ENCODE measurements around the gene DRG1.
"Not testable (repeated sequence)": the region's sequence is repeated elsewhere in the genome, so short reads cannot be mapped to it uniquely, and the experiment has no call there.

DRG1 gene, protein sequence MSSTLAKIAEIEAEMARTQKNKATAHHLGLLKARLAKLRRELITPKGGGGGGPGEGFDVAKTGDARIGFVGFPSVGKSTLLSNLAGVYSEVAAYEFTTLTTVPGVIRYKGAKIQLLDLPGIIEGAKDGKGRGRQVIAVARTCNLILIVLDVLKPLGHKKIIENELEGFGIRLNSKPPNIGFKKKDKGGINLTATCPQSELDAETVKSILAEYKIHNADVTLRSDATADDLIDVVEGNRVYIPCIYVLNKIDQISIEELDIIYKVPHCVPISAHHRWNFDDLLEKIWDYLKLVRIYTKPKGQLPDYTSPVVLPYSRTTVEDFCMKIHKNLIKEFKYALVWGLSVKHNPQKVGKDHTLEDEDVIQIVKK

DNA sequence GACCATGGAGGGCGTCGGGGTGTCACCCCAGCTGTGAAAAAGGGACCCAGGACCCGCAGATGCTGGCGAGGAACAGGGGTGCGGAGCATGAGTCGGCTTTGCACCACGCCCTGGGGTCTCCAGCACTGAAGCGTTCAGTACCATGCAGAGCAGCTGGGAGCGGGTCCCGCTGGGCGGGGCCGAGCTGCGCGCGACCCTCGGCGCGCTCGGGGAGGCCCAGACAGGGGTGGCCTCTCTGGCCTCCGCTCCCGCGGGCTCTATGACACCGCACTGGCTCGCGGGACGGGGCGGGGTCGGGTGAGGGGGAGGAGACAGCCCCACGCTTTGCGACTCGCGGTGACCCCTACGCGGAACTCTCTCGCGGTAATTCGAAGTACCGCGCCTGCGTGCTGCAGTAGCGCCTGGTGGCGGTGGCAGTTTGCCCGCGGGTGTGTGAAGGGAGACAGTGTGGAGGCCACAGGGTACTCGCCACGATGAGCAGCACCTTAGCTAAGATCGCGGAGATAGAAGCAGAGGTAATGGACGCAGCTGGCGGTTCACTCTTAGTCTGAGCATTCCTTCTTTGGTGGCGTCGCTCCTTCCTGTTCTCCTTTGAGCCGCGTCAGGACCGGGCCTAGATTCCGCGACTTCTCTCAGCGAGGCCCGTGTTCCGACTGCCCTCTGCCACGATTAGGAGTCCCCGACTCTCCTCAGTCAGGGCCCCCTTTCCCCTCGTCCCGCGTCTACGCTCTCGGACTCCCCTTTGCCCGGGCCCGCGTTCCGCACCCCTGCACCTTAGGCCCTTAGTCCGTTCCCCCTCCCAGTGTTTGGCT lies at the start of gene DRG1:
DRG1 (plus strand) TSS at position 394 of the 812 bp plus-strand sequence; CDS start at position 474, 80 bp downstream.
- peak; percentile 97 for DNase-seq

DNA sequence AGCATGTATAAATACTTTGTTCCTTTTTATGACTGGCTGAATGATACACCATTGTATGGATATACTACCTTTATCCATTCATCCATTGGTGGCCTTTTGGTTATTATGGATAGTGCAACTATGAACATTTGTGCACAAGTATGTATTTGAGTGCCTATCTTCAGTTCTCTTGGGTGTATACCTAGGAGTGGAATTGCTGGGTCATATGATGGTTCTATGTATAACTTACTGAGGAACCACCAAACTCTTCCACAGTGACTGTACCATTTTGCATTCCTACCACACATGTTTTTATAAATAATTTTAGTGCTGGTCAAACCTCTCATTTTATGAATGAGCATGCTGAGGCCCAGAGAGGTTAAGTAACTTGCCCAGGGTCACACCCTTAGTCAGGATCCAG lies 49.4 kb upstream of the DRG1 start:
- DNase-seq, result no peak

DNA sequence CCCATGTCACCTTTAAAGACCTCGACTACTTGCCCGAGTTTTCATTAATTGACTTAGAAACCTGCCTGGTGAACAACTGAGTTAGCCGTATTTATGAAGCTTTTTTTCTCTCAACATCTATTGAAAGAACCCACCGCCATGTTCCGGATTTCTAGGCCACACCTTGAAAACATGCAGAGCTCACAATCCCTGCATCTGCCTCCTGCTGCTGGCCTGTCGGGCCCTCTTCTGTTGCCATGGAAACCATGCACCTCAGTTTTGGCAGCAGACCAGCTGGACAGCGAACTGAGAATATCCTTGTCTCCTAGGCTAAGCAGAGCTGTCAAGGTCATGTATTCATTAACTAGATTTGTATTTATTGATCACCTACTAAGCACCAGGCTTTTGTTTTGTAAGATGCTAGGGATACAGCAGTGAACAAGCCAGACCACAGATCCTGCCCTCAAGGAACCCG lies 49.0 kb upstream of the DRG1 start:
- DNase-seq, result peak; percentile 75

DNA sequence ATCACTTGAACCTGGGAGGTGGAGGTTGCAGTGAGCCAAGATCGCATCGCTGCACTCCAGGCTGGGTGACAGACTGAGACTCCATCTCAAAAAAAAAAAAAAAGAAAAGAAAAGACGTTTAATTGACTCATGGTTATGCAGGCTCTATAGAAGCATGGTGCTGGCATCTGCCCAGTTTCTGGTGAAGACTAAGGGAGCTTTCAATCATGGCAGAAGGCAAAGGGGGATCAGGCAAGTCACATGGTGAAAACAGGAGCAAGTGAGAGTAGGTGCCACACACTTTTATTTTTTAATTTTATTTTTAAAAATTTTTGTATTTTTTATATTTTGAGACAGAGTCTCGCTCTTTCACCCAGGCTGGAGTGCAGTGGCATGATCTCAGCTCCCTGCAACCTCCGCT lies 44.9 kb upstream of the DRG1 start:
- DNase-seq, result no peak

DNA sequence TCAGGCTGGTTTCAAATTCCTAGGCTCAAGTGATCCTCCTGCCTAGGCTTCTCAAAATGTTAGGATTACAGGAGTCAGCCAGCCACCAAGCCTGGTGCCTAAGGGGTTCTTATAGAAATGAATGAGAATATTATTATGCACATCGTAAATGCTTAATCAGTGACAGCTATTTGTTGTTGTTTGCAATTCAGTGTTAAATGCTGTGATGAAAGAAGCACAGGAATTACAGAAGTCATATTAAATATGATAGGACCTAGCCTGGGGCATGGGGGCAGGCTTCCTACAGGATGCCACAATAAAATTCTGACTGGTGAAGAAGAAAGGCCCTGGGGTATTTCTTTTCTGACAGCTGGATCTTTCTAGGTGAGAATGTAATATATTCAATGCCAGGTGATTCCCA lies 39.4 kb upstream of the DRG1 start:
- DNase-seq, result no peak

DNA sequence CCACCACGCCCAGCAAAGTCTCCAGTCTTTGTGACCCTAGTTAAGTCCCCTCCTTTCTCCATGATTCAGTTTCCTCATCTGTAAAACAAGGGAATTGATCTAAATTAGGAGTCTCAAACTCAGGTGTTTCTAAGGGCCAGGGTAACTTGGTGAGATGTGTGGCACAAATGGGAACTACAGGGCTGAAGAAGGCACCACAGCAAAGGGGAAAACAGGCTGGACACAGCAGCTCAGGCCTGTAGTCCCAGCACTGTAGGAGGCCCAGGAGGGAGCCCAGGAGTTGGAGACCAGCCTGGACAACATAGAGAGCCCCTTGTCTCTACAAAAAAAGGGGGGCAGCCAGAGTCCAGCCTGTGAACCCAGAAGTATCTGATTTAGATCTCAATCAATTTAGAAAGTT lies 37.7 kb upstream of the DRG1 start:
- DNase-seq, result no peak

DNA sequence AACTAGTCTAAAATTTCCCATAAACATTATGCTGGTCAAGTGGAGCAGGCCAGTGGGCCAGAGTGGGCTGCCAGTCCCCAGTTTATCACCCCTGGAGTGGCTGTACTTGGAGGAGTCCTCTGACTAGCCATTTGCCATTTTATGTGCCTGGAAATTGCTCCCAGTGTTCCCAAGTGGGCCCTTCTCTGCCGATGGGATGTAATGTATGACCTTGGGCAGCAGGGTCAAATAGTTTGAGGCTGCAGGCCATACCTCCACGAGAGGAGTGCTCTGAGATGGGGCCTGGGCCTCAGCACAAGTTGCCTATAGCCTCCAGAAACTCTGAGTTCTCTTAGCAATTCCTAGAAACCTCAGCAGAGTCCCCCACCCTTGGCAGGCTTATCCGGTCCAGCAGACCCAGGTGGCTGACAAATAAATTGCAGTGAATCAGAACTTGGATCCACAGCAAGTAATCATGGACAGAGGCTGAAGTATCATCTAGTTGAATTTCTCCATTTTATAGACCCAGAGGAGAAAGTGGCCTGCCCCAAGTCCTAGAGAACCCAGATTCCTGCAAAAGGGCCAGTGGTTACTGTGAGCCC lies 35.4 kb upstream of the DRG1 start:
- DNase-seq, result no peak

DNA sequence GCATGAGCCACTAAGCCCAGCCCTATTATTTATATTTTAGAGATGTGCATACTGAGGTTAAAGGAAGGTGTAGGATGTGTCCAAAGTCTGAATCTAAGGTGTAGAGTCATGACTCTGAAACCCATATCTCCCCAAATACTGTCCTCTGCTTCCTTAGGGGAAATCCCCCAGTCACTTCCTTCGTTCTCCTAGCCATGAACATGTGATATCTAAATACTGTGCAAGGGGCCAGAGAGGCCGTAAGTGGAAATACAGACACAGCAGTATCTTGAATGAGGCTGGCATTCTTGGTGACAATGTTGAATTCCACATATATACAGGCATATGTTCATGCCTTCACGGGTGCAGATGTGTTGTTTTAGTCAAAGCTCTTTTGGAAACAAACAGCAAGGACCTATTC lies 32.0 kb upstream of the DRG1 start:
- no peak for DNase-seq

DNA sequence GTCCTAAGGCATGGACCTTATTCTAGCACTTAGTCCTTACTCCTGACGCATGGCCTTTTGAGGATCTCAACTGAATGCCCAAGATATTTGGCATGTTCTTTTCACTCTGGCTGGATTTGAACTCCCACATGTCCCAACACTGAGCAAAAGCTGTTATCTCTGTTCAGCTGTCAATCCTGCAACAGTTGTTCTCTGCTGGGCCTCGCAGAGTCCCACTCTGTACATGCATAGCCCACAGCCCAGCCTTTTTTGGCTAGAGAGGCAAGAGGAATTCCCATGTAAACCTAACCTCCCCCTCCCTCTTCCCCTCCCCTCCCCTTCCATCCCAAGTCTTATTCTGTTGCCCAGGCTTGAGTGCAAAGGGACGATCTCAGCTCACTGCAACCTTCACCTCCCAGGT lies 21.8 kb upstream of the DRG1 start:
- DNase-seq, result no peak

DNA sequence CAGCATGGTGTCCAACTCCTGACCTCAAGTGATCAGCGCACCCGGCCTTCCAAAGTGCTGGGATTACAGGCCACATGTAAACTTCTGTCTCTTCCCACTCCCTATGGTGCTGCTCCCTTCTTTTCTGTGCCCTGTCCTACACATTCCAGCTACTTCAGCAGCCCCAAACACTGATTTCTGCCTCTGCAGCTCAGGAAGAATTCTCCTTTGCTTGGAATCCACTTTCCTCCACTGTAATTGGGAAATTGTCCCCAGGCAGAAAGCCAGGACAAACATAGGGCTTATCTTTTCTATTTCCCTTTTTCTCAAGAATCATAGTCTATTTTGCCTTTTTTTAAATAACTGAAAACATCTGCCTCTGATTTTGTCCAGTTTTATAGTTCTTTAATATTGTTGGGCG lies 21.3 kb upstream of the DRG1 start:
- no peak for DNase-seq

DNA sequence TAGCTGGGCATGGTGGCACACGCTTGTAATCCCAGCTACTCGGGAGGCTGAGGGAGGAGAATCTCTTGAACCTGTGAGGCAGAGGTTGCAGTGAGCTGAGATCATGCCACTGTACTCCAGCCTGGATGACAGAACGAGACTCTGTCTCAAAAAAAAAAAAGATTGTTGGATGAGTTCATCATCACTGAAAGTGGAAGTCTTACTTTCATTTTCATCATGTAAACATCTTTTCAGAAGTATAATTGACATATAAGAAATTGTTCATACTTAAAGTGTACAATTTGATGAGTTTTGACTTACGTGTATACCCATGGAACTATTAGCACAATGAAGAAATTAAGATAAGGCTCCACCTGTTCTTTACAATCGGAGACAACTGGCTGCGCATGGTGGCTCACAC lies 20.8 kb upstream of the DRG1 start:
- not testable (repeated sequence) for DNase-seq

DNA sequence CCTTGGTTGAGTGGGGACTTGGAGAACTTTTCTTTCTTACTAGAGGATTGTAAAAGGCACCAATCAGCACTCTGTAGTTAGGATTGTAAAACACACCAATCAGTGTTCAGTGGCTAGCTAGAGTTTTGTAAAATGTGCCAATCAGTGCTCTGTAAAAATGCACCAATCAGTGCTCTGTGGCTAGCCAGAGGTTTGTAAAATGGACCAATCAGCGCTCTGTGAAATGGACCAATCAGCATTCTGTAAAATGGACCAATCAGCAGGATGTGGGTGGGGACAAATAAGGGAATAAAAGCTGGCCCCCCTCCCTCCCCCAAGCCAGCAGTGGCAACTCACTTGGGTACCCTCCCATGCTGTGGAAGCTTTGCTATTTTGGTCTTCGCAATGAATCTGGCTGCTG lies 5.5 kb upstream of the DRG1 start:
- no peak for DNase-seq

DNA sequence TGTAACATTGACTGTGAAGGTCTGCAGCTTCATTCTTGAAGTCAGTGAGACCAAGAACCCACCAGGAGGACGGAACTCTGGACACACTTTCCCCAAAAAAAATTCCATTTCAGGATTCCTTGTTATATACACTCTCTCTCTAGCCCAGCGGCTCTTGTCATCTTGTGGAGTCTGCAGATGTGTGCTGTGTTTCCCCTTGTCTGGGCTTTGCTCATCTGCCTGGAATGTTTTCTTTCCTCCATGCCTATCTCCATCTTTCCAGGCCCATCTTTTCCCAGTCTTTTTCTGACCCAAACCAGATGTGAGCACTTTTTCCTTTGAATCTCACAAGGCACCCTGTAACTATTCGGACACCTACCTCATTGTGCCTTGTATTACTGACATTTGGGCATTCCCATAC lies 5.1 kb upstream of the DRG1 start:
- no peak for DNase-seq

DNA sequence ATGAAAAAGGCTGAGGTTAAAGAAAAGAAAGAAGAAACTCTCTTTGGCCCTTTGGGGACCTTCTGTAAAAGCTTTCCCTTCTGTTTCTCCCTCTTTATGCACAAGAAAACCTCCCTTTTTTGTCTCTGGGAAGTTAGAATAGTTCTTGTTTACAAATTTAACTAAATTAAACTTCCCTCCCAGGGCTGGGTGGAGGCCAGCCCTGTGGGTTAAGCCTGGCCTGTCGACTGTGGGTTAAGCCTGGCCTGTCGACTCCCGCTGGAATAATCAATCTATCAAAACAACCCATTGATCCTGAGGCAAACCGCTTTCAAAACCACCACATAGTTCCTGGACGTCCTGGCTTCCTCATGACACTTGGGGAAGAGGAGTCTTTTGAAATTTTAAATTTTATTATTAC lies 1.2 kb upstream of the DRG1 start:
- DNase-seq, result no peak

DNA sequence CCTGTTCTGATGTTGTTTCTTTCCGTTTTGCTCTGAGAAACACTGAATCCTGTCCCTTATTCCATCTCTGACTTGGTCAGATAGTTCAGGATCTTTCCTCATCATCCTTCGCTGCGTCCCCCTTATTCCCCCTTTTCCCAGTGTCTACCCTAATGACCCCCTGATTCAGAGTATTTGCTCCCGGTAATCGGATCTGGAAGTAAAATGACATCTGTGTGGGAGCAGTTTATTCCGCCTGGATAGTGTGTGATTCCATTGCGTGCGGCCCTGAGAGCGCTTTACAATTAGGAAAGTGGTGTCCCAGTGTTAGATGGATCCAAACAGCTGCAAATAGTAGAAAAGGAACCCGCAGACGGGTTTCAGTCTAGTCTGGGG lies 606 bp downstream of the DRG1 start:
- no peak for DNase-seq

DNA sequence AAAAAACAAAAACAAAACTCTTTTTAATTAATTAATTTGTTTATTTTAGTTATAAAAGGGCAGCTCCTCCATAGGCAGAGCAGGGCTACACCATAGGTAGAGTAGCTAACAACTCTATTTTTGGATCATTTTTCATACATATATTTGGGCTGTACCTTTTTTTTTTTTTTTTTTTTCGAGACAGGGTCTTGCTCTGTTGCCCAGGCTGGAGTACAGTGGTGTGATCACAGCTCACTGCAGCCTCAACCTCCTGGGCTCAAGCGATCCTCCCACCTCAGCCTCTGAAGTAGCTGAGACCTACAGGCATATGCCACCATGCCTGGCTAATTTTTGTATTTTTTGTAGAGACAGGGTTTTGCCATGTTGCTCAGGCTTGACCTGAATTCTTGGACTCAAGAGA lies 2.9 kb downstream of the DRG1 start:
- not testable (repeated sequence) for DNase-seq

DNA sequence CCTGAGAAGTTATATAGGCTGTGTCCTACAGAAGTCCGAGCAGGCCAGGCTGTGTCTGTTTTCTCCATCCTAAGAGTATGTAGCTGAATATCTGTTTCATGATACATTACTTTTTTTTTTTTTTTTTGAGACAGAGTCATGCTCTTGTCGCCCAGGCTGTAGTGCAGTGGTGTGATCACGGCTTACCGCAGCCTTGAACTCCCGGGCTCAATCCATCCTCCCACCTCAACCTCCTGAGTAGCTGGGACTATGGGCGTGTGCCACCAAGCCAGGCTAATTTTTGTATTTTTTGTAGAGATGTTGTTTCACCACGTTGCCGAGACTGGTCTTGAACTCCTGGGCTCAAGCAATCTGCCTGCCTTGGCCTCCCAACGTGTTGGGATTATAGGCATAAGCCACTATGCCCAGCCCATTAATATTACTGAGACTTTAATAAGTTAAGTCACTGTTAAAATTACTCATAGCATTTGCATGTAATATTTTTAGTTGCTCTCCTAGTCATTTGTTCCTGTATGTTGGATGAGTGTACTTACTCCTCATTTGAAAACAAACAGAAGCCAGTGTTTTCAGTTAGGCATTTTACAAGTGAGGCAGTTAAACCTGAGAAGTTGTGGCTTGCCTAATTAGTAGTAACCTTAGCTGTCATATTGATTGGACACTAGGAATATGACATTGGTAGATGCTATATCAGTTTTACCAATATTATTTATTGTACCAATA lies 26.1 kb downstream of the DRG1 start:
- DNase-seq, result no peak

DNA sequence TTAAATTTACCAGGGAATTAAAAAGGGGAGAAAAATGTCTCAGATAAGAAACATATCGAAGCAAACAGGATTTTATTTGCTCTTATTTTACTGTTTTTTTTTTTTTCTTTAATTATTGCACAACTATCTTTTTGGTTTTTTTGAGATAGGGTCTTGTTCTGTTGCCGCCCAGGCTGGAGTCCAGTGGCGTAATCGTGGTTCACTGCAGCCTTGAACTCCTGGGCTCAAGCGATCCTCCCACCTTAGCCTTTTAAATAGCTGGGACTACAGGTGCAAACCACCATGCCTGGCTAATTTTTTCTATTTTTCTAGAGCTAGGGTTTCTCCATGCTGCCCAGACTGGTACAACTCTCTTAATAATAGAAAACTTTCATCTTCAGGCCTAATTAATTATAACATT lies 32.5 kb downstream of the DRG1 start:
- DNase-seq, result no peak

DNA sequence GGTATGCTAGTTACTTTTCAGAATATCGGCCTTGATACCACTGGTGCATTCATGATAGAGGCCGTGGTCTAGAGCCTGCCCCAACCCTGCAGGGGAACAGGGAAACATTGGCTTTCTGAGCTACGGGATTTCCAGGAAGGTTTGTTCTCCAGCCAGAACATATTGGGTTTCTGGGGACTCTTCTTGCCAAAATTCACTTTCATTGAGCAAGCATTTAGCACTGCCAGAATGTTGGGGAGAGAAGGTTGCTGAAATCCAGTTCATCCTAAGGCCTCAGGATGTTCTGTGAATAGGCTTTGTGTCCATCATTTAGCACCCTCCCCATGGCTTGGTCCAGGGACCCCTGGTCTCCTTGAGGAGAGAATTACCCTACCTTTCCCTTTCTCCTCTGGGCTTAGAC lies 36.7 kb downstream of the DRG1 start:
- DNase-seq, result no peak

DNA sequence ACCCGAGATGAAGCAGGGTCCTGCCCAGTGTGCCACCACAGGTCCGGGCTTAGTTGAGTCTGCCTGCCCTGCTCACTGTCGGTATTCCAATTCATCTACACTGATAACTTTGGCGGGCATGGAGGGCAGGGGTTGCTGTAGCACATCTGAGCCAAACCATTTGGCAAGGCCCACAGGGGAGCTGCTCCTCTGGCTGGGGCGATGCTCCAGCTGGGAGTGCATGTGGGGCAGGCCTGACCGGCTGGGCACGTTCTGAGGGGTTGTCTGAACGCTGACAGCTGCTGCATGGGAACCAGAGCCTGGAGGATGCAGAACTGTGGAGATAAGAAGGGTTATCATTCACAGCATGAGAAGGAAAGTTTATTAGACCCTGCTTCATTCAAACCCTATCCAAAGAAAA lies 40.4 kb downstream of the DRG1 start:
- no peak for DNase-seq

DNA sequence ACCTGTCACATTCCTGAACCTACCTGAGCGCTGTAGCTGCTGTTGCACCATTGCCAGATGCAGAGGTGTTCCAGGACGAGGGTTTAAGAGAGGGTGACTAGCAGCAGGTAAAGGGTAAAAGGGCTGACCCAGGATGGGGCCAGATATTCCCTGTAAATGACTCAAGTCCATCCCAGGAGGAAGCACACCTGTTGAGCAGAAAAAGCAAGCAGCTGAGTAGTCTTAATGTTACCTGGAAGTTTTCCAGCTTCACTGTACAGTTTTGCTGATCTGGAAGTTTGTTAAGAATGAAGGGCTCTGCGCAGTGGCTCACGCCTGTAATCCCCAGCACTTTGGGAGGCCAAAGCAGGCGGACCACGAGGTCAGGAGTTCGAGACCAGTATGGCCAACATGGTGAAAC lies 41.3 kb downstream of the DRG1 start:
- no peak for DNase-seq

DNA sequence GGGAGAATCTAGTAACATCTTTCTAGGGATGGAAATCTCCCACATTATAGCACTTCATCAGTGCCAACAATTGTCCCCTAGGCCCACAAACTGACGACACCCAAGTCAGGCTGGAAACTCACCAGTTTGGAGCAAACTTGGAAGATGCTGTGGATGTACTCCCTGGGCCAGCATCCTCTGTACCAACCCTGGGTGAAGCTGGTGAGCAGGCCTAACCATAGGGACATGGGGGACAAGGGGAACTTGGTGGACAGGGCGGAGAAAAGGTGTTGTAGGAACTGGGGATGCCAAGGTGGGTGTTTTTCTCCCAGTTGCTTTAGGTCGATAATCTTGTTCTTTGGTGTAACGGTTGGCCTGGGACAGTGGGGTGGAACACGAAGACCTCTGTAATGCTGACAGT lies 42.2 kb downstream of the DRG1 start:
- no peak for DNase-seq

DNA sequence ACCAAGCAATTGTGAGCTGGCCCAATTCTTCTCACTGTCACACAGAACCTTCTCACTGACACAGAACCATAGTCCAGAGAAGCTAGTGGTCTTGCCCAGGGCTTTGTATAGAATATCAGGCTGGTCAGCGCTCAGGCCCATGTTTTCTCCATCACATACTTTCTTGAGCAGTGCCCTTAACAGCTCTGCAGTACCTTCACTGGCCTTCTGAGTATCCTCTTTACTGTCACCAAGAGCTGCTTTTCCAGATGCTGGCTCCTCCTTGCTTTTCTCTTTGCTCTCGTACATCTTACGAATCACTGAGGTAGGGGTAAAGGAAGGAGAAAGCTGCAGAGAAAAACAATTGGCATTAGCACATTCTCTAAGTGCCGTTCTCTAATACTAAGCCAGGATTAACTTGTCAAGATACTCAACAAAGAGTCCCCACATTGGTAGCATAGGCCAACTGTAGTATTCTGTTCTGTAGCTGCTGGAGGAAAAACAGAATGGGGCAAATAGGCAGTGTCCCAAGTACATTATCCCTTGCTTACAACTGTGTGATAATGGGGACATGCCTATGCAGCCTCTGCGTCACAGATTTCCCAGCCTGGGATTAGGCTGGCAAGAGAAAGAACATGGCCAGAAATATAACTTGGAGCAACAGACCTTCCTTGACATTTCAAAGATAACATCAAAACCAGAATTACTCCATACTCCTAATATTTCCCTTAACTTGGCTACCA lies 43.5 kb downstream of the DRG1 start:
- DNase-seq, result no peak
